ENCODE results near the gene NEBL. TPM values are rescaled to one million over a fixed set of nuclear protein-coding genes. Genes with fewer than 3 reads are reported as not detected.

Gene NEBL
- polyA plus RNA-seq, 4 donors, result 25.4 to 92.3 (median 88.0) TPM

DNA sequence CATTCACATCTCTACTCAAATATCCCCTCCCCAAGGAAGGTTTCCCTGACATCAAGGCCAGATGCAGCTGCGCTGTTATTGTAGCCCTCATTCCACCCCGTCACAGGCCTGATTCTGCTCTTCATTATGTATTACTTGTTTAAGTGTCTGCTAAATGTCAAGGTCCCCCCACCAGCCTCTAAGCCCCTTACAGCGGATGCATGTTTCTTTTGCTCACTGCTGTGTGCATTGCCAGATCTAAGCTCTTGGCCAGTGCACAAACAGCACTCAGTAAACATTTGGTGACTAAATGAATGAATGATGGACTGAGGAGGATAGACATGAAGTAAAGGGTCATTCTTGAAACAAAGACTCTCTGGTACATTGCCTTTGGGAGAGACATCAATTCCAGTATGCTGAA is 90.6 kb downstream of the NEBL start:
- DNase-seq (ENCODE audit: low read depth in 4 of 4, low spot score in 3 of 4), result no peak

DNA sequence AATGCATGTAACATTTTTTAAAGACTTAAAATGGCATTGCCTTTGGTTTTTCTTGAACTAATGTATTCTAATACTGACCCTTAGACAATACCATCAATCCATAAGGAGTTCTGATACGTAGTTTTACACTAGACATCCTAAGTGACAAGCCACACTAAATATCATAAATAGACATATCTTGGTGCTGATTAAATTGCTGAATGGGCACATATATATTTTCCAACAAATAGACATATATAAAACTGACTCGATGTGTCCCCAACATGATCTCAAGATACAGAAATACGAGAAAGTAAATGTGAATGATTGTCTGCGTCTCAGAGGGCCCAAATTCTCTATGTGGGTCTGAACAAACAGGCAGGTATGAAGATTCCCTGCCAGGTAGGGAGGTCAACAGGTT is 99.8 kb downstream of the NEBL start:
- no peak for DNase-seq (ENCODE audit: low read depth in 4 of 4, low spot score in 3 of 4)

DNA sequence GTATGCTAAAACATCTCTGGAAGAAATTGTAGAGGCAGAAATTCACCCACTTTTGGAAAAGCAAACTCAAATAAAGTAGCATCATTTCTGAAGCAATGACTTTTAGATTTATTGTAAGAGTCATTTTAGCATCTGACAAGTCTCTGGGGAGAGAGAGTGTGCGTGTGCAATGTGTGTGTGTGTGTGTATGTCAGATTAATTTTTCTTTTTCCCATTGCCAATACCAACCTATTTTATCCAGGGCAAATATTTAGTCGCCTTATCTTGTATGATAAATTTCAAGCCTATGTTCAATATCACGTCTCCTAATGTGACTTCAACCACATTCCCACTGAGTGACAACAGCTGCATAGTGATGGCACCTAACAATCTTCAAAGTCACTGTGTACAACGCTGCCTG is 101.7 kb downstream of the NEBL start:
- DNase-seq (ENCODE audit: low read depth in 4 of 4, low spot score in 3 of 4), result no peak

DNA sequence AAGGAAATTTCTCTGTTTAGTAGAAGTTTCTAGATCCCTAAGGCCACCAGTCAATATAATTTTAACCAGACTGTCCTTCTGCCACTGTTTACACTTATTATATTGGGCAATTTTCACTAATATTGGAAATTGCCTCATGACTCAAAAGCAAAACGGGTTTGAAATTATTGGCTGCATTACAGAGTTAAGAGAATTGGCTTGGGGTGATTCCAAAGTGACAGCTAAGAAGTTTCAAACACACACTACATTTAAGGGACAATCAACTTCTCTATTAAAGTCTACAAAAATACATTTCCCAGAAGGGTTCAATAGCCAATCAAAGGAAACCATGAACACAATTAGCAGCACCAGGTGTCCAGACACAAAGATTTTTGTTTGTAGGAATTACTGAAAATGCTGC is 111.9 kb downstream of the NEBL start:
- no peak for DNase-seq (ENCODE audit: low read depth in 4 of 4, low spot score in 3 of 4)

DNA sequence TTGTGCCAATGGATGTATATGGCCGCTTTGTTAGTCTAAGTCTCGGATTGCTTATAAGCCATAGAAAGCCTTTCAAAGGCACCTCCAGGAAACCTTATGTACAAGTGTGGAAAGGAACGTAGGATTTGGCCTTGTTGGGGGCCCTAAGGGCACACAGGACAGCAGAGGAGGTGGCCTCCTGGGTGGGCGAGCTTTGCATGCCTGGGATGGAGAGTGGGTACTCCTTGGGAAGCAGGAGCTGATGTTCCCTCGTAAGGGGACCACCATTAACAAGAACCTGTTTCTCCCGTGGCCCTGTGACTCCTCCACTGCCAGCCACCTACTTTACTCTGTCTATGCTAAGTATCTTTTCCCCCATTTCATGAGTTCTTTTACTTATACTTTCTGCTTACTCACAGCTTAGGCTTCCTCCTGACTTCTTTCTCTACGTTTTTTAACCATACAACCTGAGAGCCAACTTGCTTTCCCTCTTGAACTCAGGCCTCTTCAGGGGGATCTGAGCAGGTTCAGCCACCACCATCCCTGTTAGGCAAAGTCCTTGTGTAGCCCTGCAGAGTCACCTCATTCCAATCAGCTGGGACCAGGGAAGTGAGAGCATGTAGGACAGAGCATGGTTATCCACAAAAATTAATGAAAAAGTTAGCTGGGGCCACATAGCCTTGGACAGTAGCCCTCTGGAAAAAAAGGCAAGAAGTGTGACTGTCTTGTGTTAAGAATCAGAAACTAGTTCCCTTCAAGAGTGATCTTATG is 118.9 kb downstream of the NEBL start:
- no peak for DNase-seq (ENCODE audit: low read depth in 4 of 4, low spot score in 3 of 4)

DNA sequence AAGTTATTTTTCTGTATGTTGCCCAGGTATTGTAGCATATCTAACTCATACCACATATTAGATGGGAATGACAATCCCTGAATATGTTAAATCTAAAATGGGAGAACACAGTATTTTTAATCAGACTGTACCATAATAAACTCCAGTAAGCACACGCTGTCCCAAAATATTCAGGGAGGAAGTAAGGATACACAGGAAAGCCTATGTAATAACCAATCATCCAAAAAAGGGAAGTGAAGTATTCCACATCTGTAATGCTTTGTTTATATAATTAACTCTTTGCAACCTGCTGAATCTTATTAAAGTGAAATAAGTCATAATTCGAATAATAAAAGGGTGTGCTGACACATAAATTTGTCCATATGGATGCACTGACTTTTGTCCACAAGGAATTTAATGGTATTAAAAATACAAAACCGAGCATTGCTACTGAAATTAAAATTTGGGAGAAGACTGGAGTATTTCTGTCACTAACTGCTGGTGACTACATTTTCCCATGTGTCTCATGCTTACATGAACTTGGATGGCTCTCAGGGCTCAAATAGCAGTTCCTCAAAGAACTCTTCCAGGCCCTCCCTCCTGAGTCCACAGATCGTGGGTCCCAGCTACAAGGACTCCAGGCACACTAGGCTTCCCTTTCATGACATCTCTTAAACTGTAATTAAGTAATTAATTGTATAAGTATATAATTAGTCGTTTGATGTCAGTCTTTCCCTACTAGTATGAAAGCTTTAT is 120.6 kb downstream of the NEBL start:
- no peak for DNase-seq (ENCODE audit: low read depth in 4 of 4, low spot score in 3 of 4)

DNA sequence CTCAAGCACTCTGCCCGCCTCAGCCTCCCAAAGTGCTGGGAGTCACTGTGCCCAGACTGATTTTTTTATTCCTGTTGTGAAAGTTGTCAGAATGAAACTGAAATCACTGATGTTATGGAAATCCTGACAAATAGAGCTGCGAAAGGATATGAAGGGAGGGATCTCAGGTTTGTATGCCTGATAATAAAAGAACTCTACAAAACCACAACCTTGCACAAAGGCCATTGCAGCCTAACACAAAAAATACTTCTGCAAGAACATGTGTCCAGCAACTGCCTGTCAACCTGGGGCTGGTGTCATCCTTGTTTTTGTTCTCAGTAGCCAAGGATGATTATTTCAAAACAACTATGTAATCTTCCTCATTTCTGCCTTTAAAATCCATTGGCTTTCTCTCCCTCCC is 126.1 kb downstream of the NEBL start:
- DNase-seq (ENCODE audit: low read depth in 4 of 4, low spot score in 3 of 4), result no peak

DNA sequence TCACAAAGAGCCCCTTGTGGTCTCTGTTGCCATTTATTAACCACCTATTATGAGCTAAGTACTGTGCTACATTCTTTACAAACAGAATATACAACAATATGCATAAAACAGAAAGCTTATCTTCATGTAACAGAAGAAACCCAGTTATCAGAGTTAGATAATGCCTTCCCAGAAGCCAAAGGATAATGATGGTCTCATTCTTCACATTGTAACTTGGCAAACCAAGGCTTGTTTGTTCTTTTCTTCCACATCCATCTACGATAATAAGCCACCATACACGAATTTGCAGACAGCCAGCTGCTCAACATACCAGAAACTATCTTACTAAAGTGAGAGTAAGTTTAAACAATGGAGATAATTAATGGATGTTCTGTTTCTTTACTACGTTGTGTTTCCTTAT is 127.6 kb downstream of the NEBL start:
- no peak for DNase-seq (ENCODE audit: low read depth in 4 of 4, low spot score in 3 of 4)

DNA sequence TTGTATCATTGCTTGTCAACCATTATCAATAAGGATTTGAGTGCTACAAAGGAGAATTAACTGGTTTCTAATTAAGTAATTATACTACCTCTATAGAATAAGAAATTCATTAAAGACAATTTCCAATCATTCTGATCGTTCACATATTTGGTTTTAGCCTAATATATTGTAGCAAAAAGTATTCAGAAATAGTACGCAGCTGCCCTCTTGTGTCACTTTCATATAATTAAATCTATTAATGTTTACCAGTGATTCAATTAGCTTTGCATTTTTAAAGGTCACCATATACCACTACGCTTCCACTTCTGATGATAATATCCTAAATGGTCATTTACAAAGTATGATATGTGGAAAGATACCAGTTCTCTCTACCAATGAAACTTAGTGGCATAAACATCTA is 128.3 kb downstream of the NEBL start:
- peak in 1 of 4 donors; percentile 12 for DNase-seq (ENCODE audit: low read depth in 4 of 4, low spot score in 3 of 4)

DNA sequence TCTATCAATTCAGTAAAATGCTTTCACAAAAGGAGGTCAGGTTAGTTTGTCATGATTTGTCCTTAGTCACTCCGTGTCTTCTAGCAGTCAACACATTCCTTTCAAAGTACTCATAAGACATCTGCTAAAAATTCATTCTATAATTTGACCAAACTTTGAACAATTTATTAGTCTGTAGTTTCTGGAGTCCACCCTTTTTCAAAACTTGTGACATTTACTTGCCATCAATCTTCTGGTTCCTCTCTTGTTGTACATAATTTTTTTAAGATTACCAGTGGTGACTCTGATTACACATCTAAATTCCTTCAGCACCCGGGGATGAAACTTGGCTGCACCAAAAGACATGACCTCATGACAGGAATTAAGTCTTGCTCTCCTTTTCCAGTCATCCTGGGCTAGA is 130.1 kb downstream of the NEBL start:
- no peak for DNase-seq (ENCODE audit: low read depth in 4 of 4, low spot score in 3 of 4)

DNA sequence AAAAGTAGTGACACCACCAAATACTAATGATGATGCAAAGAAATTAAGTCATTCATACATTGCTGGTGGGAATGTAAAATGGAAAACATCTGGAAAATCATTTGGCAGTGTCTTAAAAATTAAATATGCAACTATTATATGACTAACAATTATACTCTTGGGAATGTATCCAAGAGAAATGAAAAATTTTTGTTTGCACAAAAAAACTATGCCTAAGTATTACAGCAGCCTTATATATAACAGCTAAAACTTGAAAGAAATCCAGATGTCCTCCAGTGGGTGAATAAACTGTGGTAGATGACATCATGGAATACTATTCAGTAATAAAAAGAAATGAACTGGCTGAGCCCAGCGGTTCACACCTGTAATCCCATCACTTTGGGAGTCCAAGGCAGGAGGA is 132.0 kb downstream of the NEBL start:
- DNase-seq (ENCODE audit: low read depth in 4 of 4, low spot score in 3 of 4), result no peak

DNA sequence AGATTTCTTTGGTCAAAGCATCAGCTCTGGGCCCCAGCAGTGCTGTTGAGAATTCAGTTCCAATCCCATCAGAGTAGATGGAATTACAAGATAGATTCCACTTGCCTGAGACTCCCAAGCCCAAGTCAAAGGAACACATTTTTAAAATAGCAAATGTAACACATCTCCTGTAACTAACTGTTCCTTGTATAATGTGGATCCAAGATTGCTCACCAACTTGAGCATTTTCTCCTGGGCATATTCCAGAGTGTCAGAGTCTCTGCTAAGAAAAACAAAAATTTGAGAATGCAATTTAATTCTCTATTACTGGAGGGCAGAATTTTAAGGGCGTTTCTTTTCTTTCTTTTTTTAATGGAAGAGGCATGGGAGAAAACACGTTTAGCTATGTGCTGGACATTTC is 136.7 kb downstream of the NEBL start:
- no peak for DNase-seq (ENCODE audit: low read depth in 4 of 4, low spot score in 3 of 4)

DNA sequence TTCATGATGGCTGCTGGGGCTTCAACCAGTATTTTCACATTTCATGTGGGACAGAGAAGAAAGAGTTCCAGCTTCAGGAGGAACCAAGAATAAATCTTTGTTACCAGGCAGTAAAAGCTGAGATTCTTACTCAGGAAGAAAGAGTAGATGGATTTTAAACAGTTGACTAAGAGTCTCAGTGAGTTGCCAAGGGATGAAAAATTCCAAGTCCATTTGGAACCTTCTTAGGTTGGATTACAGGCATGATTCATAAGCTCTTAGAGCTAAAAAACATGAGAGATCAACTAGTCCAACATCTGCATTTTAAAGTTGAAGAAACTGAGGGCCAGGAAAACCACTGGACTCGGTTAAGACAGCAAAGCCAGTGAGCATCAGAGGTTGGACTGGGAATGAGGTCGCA is 148.6 kb downstream of the NEBL start:
- DNase-seq (ENCODE audit: low read depth in 4 of 4, low spot score in 3 of 4), result no peak

DNA sequence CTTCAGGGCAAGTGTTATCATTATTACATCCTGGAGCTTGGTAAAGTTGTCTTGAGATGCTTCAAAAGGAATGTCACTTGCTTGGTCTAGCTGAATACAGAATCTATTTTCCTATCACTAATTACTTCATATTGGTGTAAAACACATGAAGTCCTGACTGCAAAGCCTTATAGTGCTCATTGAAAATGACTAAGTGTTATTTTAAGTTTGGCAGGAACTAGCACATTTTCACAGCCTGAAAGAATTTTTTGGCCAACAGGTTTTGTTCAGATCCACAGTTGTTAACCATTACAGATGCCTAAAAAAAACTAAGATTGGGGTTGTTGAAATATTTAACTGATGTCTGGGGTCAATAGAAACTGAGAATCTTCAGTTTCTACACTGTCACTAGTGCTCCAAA is 149.3 kb downstream of the NEBL start:
- DNase-seq (ENCODE audit: low read depth in 4 of 4, low spot score in 3 of 4), result no peak

DNA sequence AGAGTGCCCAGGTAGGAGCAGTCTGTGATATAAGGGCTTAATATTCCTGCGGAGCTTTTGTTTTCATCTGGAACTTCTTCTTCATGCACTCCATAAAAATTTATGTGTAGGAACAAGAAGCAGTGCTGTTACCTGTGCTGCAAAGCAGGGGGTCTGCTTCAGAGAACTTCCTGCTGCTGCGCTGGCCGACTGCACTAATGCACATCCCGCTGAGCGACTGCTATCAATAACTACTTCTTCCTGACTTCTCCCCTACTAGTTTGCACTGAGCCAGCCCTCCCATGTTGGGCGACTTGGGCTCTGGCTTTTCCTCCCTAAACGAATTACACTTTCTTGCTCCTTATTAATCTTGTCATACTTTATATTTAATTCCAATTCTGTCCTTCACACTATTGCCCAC is 150.3 kb downstream of the NEBL start:
- no peak for DNase-seq (ENCODE audit: low read depth in 4 of 4, low spot score in 3 of 4)

DNA sequence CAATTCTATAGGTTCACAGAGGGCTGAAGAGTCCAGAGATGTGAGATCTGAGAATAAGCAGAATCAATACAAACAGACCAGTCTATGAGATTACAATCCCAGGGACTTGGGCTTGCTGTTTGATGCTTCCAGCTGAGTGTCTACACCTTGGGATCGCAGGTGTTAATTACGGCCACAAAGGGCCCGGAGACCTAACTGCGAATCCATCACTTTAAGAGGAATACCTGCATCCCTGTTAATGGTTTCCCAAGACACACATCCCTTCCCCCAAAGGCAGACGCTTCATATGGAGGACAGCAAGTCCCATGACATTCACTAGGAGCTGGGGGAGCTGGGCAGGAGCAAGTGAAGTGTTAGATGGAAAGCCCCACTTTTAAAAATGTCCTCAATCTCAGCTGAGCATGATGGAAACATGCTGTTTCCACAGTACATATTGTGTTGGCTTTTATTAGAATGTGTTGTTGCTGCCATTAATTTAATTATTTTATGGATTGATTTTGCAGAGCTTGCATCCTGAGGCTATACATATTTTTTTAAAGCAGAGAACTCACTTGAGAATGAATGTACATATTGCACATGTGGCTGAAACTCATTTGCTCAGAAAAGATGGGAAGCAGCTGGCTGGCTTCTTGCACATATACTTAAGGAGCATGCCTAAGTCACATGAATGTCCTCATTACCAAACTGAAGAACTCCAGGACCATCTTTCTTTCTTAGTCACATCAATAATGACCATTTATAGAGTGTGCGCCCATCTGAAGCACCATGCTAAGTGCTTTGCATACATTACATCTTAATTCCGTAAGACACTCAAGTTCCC is 151.3 kb downstream of the NEBL start:
- peak in 1 of 4 donors; percentile 15 for DNase-seq (ENCODE audit: low read depth in 4 of 4, low spot score in 3 of 4)

DNA sequence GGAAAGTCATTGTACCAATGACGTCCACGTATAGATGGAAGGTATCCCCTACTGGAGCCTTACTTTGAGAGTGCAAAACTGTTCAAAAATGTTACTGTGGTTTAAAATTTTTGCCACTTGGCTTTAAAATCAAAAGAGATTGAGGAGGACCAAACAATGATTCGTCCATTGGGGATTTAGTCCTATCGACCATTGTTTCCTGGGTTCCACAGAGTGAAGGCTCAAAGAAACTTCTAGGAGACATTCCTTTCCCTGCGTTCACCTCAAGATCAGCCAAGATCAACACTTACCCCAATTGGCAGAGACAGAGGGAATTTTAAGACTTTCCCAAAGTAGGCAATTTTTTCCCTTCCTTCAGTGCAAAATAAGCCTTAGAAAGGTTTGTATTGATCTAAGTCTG is 152.3 kb downstream of the NEBL start:
- DNase-seq (ENCODE audit: low read depth in 4 of 4, low spot score in 3 of 4), result no peak

DNA sequence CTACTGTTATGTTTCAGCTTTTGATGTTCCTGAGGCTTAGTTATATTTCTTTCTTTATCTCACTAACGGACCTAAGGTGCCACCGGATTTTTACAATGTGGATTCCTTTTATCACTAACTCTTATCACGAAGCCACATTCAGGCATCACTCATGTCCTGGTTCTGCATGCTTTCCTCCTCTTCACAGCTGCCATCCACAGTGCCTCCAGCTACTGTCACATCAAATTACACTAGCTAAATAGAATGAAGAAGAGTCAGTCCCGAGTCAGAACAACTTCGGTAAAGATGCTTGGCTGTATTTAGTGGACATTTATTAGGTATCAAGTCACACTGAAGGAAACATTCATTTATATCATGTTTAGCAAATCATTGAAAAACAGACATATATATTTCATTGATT is 153.2 kb downstream of the NEBL start:
- no peak for DNase-seq (ENCODE audit: low read depth in 4 of 4, low spot score in 3 of 4)

DNA sequence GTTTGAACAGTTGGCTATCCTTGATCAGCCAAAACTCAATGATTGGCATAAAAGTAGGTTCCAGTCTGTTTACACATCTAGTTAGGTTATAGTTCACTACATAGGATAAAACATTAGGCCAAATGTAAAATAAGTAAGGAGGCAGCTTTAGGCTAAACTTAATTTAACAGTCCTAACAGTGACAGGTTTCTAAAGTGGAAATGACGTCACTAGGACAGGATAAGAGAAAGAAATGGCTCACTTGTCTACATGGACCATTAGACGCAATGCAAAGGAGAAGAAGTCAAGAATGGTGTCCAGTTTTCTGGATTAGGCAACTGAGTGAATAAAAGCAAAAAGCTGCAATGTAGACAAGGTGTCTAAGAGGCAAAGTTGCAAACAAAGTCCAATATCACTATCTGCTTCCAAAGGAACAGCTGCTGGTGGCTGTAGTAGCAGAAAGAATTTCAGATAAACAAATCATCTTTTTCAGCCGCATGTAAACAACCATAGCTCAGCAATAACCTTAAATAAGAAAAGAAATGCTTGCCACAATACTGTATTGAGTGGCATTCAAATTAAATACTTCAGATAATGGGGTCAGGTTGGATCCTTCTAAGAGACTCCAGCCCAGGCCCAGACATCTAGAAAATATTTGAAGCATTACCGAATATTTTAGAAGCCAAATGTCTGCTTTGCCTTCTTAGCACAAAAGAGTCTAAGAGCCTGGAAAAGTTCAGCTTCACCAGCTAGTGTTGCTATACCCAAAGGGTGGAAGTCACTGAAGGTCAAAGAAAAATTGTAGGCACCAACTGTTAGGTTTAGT is 154.2 kb downstream of the NEBL start:
- no peak for DNase-seq (ENCODE audit: low read depth in 4 of 4, low spot score in 3 of 4)

DNA sequence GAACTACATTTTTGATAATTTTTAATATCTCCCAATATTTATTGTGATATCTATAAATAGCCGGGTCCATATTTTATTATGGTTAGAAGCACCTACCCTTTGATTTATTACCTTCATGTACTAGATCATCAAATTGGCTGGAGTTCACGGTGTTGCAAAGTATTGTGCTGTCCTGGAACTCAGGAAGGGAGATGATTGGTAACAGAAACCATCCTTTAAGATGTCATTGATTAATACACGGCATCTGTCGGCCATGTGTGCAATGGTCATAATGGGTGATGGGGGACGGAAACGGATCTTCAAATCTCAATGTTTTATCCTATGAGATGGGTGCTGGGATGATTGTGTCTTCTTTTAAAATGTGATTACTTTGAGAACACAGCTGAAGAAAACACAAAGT is 157.0 kb downstream of the NEBL start:
- DNase-seq (ENCODE audit: low read depth in 4 of 4, low spot score in 3 of 4), result no peak

DNA sequence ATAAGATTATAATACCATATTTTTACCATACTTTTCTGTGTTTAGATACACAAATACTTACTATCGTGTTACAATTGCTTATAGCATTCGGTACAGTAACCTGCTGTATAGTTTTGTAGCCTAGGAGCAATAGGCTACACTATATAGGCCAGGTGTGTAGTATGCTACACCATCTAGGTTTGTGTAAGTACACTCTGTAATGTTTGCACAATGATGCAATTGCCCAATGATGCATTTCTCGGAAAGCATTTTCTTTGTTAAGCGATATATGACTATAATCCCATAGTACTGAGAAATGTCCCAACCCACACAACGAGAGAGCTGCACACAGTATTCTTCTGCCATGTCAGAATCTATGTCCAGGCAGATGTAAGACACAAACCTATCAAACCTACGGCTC is 160.0 kb downstream of the NEBL start:
- no peak for DNase-seq (ENCODE audit: low read depth in 4 of 4, low spot score in 3 of 4)

All from left renal pelvis (tissue), 4 donors.